NCI-H69 (cell line): ENCODE results near the gene TRPM7.
"Not testable (repeated sequence)": the region's sequence is repeated elsewhere in the genome, so short reads cannot be mapped to it uniquely, and the experiment has no call there.

ENCODE experiments used
- DNase-seq: peaks from one replicate; lab custom pipeline; 2025; lab: John Stamatoyannopoulos, UW

TRPM7 gene, protein sequence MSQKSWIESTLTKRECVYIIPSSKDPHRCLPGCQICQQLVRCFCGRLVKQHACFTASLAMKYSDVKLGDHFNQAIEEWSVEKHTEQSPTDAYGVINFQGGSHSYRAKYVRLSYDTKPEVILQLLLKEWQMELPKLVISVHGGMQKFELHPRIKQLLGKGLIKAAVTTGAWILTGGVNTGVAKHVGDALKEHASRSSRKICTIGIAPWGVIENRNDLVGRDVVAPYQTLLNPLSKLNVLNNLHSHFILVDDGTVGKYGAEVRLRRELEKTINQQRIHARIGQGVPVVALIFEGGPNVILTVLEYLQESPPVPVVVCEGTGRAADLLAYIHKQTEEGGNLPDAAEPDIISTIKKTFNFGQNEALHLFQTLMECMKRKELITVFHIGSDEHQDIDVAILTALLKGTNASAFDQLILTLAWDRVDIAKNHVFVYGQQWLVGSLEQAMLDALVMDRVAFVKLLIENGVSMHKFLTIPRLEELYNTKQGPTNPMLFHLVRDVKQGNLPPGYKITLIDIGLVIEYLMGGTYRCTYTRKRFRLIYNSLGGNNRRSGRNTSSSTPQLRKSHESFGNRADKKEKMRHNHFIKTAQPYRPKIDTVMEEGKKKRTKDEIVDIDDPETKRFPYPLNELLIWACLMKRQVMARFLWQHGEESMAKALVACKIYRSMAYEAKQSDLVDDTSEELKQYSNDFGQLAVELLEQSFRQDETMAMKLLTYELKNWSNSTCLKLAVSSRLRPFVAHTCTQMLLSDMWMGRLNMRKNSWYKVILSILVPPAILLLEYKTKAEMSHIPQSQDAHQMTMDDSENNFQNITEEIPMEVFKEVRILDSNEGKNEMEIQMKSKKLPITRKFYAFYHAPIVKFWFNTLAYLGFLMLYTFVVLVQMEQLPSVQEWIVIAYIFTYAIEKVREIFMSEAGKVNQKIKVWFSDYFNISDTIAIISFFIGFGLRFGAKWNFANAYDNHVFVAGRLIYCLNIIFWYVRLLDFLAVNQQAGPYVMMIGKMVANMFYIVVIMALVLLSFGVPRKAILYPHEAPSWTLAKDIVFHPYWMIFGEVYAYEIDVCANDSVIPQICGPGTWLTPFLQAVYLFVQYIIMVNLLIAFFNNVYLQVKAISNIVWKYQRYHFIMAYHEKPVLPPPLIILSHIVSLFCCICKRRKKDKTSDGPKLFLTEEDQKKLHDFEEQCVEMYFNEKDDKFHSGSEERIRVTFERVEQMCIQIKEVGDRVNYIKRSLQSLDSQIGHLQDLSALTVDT (N-terminal part only)

DNA sequence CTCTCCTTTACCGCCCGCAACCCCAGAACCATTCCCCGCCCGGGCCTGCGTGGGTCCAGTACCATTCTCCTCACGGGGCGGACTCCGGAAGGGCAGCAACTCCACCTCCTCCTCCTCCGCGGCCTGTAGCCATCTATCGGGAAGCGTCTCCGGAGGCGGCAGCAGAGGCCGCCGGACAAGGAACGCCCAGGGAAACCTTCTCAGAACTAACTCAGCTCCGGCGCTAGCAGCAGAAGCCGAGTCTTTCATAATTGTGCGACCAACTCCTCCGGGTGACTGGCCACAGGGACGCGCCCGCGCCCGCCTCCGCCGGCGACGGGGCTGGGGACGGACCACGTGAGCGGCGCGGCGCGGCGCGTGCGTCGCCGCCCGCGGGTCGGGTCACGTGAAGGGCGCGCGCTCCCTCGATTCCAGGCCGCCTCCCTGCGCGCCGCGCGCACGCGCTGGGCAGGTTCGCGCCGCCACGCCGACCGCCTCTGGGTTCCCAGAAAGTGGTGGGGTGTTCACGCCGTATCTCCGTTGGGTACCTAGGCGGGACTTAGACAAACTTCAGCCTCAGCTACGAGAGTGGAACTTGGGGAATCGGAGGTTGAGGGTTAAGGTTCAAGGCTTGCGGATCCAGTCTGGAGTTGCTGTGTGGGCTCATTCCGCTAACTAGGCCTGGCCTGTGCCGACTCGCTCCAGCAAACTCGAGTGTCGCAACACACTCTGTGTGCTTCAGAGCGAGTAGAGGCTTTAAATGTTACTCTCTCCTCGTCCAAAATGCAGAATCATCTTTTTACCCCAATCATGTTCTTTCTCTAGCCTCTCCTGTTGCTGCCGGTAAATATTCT, at the start of gene TRPM7:
TSS of gene TRPM7 (minus strand) at position 329 of the 833 bp plus-strand sequence. CDS start at position 65, 264 bp downstream.
- peak; percentile 97 for DNase-seq

DNA sequence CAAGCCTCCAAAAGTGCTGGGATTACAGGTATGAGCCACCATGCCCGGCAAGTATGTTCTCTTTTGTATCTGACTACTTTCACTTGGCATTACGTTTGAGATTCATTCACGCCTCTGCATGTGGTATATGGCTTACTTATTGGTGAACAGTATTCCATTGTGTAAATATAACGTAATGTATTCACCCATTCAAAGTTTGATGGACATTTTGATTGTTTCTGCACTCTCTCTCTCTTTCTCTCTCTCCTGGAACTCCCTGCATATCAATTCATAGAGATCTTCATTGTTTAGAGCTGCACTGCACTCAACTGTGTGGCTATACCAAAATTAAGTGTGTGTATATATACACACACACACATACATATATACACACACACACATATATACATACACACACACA, 48.6 kb upstream of the TRPM7 start:
- no peak for DNase-seq

DNA sequence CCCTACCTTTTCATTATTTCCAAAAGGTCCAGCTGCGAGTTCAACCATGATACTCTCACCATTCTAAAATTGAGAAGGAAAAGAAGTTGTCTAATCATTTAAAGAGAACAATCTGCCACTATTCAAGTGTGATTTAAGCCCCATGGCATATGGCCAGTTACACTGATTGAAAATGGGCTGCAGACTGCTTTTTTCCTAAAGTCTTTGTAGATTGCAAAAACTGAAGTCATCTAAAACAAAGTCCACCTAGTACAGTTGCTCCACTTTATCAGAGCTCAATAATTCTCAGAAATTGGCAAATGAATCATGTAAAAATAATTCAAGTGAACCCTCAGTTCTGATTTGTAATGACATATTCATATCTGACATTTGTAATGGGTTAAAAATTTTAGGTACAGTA, 39.7 kb upstream of the TRPM7 start:
- DNase-seq: no peak

DNA sequence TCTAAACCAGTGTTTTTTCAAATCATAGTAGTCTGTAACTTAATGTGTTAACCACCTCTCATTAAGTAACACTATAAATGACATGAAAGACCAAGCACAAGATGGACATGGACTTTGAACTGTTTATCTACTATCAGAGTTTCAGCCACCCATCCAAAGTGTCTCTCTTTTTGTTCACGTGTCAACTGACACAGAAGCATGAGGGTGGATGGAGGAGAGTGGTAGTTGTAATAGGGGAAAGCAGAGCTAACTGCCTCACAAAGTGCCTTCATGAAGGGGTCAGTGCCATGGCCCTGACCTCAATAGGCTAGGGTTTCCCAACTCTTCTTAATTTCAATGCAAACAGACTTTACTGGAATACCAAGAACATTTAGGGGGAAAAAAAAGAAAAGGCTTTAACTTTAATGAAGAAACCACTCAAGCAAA, 32.1 kb upstream of the TRPM7 start:
- no peak for DNase-seq

DNA sequence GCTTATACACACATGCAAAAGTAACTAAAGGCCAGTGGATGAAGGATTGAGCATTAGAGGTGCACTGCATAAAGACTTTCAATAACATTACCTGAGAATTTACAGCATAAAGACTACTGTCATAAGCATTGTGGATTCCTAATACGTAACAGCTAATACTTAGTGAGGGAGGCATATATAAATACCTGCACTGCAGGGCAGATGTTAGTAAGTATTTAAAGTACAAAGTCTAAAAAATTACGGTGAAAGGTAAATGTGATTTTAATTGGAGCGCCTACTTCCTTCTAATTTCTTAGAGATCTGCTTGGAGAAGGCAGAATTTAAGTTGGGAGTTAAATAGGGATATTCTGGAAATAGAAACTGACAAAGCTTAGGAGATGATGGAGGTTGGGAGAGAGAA, 25.4 kb upstream of the TRPM7 start:
- DNase-seq: no peak

DNA sequence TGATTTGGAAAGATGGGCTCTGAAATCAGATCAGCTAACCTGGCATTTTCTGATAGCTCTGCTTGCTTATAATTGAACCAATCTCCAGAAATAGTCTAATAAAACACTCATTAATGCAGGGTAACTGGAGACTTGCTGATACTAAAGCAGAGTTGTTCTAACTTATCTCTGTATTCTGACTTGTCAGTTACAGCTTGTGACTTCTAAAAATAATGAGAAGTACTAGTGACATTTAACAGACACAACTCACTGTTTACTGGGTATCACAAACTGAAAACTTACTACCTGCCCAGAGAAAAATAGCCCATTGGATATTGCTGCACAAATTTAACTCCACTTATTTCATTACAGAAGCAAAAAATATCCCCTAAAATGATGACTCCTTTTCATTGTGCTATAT, 24.0 kb upstream of the TRPM7 start:
- no peak for DNase-seq

DNA sequence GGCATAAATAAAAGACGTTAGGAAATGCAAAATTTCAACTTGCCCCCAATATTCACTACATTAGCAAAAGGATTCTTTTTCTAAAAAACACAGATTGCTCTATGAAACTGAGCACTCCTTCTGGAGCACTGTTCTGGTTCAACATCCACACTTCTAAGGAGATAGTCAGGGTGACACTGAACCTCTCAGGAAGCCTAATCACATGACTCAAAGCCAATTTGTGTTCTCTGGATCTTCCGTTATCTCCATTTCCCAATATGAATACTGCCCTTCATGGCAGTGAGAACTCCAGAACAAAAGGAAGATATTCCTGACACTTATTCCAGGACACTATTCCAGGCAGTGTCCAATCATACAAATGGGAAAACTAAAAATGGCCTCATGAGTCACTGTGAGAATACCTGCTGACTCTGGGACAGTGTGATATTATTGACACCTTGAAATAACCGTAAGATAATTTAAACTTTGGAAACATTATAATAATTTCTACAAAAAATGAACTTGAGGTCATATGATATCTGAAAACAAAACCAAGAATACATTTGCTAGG, 21.4 kb upstream of the TRPM7 start:
- no peak for DNase-seq

DNA sequence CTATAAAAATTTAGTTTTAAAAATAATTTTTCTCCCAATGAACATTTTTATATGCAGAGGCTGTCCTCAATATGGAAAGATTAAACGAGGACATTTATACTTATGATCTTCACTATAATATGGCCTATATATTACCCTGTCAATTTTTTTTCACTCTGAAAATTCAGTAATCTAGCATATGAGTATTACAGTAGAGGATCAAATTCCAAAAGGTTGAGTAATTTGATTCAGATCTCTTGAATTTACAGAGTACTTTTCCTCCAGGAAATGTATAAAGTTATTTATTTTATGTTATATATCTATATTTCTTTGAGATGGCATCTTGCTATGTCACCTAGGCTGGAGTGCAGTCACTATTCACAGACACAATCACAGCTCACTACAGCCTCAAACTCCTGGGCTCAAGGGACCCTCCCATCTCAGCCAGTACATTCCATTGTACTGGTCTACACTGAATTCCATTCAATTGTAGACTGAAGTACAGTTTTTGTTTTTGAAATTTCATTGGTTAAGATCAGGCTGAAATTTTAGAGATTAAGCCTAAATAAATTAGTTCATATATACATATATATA, 16.3 kb upstream of the TRPM7 start:
- DNase-seq: no peak

DNA sequence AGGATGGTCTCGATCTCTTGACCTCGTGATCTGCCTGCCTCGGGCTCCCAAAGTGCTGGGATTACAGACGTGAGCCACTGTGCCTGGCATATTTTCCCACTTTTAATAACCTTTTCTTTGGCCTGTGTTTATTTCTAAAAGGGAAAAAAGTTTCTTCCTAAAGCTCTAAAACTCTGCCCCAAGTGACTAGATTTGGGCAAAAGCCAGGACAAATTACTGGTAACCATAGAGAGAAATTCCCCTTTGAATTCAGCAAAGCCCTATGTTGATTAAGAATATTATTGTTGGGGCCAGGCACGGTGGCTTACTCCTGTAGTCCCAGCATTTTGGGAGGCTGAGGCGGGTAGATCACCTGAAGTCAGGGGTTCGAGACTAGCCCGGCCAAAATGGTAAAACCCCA, 11.5 kb upstream of the TRPM7 start:
- DNase-seq: no peak

DNA sequence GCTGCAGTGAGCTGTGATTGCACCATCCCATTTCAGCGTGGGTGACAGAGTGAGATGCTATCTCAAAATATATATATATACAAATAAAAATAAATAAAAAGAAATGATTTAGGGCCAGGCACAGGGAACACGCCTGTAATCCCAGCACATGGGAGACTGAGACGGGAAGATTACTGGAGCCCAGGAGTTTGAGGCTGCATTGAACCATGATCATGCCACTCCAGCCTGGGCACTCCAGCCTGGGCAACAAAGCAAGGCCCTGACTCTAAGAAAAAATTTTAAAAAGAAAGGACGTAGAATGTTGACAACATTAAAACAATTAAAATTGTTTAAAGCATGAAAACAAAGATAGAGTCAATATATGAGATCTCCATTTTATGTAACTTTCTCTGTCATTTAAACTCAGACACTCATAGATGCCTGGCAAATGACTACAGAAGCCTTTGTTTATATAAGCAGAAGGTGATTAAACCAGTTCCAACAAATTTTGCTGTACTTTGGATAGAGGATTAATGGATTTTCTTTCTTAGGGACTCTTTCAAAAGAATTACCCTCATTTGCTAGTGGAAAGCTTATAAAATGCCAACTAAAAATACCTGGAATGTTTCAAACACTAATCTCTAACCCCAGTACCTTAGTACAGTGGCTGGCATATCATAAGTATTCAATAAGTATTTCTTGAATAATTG, 10.7 kb upstream of the TRPM7 start:
- no peak for DNase-seq

DNA sequence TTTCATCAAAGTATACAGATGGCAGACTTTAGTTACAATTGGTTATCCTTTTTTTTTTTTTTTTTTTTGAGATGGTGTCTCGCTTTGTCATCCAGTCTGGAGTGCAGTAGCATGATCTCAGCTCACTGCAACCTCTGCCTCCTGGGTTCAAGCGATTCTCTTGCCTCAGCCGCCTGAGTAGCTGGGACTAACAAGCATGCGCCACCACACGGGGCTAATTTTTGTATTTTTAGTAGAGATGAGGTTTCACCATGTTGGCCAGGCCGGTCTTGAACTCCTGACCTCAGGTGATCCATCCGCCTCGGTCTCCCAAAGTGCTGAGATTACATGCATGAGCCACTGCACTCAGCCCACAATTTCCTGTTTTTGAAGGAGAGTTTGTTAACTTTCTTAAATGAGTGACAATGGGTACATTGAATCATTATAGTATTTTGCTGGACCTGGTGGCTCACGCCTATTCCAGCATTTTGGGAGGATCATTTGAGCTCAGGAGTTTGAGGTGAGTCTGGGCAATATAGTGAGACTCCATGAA, 8.1 kb upstream of the TRPM7 start:
- DNase-seq: not testable (repeated sequence)

DNA sequence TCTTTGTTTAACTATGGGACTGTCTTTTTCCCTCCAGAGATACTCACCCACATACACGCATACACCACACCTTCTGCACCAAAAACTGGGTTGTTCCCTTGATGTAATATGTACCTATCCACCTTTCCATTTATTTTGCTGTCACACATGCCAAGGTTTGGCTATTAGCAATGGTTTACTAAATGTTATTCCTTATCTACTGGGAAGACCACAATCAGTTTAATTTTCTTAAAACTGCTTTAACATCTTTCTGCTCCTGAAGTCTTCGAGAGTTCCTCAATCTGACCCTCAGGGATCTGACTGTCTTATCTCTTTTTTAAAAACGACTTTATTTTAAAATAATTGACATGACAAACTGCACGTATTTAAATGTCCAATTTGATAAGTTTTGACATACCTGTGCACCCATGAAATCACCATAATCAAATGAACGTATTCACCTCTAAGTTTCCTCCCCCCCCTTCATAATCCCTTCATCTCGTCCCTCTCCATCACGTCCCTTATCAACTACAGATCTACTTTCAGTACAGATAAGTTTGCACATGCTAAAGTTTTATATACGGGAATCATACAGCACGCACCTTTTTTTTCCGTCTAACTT, 805 bp upstream of the TRPM7 start:
- no peak for DNase-seq

DNA sequence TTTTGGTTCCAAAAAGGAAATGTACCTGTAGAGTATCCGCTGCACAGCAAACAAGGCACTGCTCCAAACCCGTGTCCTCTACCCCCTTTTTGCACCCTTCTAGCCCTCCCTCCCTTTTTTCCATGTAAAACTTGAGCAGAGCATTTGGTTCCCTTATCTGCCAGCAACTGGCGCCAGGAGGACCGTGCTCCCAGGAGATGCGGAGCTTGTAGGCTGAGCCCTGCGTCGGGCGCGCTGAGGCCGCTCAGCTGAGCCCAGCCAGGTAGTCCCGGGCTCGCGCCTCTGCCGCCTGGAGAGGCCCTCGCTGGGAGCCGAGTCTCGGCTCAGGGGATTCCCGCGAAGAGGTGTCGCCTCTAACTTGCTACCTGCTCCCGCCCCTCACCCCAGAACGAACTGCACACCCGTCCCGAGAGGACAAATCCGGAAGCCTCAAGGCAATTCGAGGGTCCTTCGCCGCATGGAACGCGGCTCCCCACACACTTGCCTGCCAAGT, 575 bp downstream of the TRPM7 start:
- DNase-seq: peak; percentile 85

DNA sequence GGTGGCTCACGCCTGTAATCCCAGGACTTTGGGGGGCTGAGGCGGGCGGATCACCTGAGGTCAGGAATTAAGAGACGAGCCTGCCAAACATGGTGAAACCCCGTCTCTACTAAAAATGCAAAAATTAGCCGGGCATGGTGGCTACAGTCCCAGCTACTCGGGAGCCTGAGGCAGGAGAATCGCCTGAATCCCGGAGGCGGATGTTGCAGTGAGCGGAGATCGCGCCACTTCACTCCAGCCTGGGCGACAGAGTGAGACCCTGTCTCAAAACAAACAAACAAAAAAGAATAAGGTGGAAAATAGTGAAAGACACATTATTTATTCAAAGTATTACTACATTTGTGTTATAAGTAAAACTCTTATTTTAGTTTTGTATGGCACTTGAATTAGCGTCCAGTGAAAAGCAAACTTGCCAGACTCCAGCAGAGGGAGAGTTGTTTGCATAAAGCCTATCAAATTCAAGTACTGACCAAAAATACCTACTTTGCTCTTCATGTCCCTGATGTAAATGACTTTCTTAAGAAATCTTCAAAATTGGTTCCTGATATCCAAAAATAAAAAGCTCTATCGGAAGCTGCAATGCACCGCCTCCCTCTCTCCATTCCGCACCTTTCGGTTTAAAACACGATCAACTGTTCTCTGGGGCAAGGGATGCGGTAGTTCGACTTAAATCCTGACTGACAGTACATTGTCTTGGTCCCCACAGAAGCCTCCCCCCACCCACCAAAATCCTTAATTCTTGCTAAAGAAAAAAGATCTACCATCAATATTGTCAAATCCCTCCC, 1.2 kb downstream of the TRPM7 start:
- DNase-seq: peak; percentile 50

DNA sequence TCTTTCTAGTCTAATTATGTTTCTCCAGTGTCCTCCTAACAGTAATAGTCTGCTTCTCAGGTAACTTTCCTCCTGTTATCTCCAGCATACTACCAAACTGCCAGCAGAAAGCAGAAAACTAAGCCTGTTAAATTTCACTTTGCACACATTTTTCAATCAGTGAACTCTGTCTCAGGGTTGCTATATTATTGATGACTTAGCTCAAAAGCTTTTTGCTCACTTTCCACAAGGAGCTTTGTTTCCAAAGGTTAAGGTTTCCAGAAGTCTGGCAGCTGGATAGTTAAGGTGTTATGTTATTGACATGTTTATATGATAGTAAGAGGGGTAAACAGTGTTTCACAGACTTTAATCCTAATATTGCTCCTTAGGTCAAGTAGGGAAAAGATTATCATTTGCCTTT, 5.1 kb downstream of the TRPM7 start:
- no peak for DNase-seq

DNA sequence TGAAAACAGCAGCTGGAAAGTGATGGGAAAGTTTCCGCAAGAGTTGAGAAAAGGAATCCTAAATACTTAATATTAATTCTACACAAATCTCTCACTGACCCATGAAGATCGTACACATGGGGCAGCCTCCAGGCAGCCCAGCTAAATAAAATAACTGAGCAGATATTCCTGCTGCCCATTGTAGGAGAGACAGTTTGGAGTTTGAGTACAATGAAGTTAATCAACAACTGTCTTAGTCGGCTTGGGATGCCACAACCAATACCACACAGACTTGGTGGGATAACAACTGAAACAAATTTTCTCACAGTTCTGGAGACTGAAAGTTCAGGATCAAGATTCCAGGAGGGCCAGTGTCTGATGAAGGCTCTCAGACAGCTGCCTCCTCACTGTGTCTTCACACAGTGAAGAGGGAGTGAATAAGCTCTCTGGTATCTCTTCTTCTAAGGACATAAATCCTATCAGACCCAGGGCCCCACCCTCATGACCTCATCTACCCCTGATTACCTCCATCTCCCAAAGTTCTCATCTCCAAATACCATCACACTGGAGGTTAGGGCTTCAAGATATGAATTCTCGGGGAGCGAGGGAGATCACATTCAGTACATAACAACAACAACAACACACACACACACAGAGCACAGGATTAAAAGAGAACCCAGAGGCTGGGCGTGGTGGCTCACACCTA, 9.7 kb downstream of the TRPM7 start:
- DNase-seq: no peak

DNA sequence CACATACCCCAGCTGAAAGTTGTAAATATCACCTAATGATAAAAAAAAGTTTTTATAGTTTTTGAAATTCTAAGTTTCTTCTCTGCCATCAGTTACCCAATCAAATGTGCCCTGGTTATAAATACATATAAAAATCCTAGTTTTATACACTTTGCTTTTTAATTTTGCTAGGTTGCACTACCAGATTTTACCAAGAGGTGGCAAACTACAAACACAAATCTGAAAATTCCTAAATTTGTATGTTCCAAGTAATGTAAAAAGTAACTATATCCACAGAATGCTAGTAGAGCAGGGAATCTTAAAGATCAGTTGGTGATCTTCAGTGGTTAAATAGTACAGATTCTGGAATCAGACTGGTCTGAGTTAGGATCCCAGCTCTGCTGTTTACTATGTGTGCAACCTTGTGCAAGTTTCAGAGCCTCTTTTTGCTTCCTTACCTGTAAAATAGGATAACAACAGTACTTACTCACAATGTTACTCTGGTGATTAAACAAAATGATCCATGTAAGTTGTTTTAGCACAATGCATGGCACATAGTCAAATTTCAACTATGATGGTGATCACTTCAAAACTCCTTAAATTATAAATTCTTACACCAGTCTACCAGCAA, 11.0 kb downstream of the TRPM7 start:
- peak; percentile 20 for DNase-seq
